HT1080 (cell line): ENCODE measurements around the gene NPLOC4. TPM values are rescaled to one million over a fixed set of nuclear protein-coding genes. Genes with fewer than 3 reads are reported as not detected.
A peak's percentile ranks its signal among the peaks of the same experiment; 100 is the strongest.

ENCODE experiments used
- DNase-seq: peaks from one replicate; pipeline ENCODE4 v3.0.0-alpha.2; 2015; ENCODE audit warnings: low read depth
- total RNA-seq: library from RNA; depleted of rRNA; stranded (reverse); fragments of >200 nt; shearing (Covaris generic); gene quantifications from 2 replicates; pipeline ENCODE4 v1.2.3, GENCODE V29; 2014

The NPLOC4 gene
- total RNA-seq, 1 experiment from 2014 or later, result 83.9 TPM

- DNase-seq, result no peak
These were observed 116.7 kb downstream of the NPLOC4 start for GRCh38 chr17:81520021-81520901.

GRCh38 chr17:81519284-81520020 lies 117.5 kb downstream of the NPLOC4 start:
- DNase-seq, result no peak

DNA sequence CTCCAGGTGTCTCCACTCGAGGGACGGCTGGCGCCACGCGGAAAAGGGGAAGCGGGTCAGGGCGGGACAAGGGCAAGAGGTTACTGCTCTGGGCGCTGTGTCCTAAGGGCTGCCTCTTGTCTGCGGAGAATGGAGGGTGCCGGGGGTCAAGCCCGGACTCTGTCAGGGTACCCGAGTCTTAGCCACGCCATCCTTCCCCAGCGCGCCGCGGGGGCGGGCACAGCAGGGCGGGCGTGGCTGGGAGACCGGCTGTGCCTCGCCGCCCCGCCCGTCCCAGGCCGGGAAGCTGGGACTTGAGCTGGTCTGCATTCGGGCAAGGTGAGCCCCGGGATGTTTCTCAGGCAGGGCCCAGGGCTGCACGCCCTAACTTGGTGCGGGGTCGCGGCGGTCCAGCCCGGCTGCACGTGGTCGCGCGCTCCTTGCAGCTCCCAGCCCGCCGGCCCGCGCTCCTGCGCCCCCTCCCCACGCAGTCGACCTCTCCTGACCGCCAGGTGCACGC lies 118.1 kb downstream of the NPLOC4 start:
- no peak for DNase-seq

- no peak for DNase-seq
These were observed 118.7 kb downstream of the NPLOC4 start for GRCh38 chr17:81518113-81518784.

DNA sequence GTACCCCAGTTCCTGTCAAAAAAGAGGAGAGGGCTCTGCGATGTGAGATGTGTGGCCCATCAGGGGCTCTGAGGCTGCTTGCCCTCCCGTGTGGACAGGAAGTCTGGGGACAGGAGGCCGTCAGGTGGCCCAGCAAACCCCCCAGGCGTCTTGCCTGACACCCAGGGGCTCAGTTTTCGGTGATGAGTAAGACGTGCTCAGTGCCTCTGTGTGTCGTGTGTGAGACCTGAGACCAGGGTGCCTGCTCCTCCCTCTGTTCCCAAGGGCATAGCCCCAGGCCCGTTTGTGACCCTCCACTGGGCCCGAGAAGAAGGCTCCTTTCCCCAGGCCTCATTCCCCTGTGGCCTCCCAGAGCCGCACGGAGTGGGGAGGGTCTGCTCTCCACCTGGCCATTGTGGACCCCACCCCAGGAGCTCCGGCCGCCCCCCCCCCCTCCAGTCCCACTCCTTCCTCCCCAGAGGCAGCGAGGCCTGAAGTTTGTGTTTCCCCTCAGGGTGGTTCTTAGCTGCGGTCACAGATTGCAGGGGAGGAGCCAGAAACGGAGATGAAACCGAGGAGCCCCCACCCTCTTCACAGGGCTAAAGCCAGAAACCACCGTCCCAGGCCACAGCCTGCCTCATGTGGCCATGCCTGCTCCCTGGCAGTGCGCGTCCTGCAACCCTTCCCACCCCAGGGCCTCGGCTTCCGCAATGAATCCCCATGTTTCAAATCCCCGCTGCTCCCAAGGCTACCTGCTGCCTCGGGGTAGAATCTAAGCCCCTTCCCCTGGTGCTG lies 119.4 kb downstream of the NPLOC4 start:
- DNase-seq, result no peak

DNA sequence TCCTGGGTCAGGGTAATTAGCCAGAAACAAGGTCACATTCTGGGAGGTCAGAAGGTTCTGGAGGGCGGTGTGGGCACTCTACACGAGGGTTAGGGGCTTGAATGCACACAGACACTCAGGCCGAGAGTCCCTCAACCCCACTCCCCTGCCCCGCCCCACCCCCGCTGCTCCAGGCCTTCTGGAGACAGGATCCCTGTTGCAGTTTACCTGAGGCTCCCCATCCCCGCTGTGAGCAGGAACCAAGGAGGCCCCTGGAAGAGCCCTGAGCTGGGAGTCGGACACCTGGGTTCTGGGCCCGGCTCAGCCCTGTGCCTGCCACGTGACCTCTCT lies 119.9 kb downstream of the NPLOC4 start:
- no peak for DNase-seq

DNA sequence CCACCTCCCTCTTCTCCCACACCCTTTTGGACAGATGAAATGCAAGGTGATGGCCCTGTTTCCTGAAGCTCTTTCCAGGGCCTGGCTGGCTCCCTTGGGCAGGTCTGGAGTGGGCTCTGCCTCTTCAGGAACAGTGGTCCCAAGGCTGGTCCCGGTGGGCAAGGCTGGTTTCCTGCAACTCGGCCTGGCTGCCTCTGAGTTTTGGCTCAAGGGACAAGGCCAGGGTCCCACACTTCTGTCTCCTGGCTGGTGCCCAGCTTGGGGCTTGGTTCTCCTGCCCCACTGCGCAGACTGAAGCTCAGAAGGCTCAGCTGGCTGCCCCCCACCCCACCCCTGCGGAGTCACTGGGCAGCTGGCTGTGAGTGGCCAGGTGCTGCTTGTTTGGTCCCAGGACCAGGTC lies 120.5 kb downstream of the NPLOC4 start:
- DNase-seq, result no peak

DNA sequence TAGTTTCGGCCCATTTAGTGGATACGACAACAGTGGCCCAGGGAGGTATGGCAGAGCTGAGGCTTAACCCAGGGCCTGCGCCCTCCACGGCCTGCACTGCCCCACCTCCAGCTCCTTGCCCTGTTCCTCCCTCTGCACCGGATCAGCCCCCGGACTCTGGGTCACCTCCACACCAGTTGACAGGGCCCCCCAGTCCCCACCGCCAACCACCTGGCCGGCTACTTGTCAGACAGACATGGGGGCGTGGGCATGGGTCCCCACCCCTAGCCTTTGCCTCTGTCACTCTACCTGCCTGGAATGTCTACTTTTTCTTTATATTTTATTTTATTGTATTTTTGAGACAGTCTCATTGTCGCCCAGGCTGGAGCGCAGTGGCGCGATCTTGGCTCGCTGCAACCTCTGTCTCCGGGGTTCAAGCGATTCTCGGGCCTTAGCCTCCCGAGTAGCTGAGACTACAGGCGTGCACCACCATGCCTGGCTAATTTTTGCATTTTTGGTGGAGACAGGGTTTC lies 121.3 kb downstream of the NPLOC4 start:
- no peak for DNase-seq

DNA sequence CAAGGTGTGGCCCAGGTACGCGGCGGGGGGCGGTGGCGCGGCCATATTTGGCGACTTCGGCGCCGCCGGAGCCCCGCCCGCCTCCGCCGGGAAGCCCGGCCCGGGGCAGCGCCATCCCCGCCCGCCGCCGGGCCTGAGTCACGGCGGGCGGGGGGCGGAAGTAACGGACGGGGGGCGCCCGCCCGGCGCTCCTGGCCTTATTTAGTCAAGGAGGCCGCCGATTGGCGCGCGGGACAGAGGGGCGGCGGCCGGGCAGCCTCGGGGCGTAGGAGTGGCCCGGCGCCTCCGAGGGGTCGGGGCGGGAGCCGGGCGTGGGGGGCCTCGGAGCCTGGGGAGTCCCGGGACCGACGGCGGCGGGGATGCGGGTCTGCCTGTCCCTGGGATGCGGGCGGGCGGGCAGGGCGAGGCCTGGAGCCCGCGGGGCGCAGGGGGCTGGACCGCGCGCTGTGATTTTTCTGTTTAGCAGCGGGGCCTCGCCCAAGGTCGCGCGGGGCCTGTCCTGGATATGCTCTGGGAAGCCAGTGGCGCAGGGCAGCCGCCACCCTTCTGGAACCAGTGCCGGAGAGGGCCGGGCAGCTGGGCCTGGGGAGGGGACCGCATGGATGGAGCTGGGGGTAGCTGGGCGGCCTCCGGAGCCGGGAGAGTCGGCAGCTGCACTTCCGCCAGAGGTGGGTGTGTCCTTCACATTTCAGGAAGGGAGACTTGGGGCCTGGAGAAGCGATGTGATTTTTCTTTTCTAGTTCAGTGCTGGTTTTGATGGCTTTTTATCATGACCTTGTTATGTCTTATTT lies 122.0 kb downstream of the NPLOC4 start:
- DNase-seq, result peak; percentile 83

GRCh38 chr17:81514489-81514738 lies 122.5 kb downstream of the NPLOC4 start:
- no peak for DNase-seq

GRCh38 chr17:81513753-81514488 lies 123.0 kb downstream of the NPLOC4 start:
- DNase-seq, result peak; percentile 71

DNA sequence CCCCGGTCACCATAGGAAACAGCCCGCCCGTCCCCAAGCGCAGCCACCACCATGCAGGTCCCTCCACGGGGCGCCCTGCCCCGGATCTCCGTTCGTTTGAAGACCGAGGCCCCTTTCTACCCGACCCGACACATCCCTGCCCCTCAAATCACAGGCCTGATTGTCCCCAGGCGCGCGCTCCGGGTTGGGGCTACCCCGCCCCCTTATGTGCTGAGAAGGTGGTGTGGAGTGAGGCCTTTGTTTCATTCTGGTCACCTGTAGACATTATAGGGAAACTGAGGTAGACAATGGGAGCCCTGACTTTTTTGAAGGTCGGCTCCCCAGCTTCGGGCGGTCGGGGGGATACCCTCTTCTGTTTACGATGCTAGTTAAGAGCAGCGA lies 123.5 kb downstream of the NPLOC4 start:
- DNase-seq, result peak; percentile 81

GRCh38 chr17:81512562-81513371 lies 124.1 kb downstream of the NPLOC4 start, which contains the start of gene ACTG1:
TSS of gene ACTG1 (minus strand) at chr17:81512799. CDS start at chr17:81512354, 445 bp downstream.
- peak; percentile 90 for DNase-seq

GRCh38 chr17:81511804-81512561 lies 124.9 kb downstream of the NPLOC4 start:
- DNase-seq, result peak; percentile 56

- DNase-seq, result peak; percentile 50
These were observed 125.4 kb downstream of the NPLOC4 start for GRCh38 chr17:81511554-81511803.

GRCh38 chr17:81510785-81511553 lies 125.9 kb downstream of the NPLOC4 start:
- DNase-seq, result peak; percentile 39

GRCh38 chr17:81509972-81510784 lies 126.7 kb downstream of the NPLOC4 start:
- DNase-seq, result no peak
